Chondrocyte (in vitro differentiated cells): Measurements from ENCODE around the gene JPT2. TPM values are rescaled to one million over a fixed set of nuclear protein-coding genes. Genes with fewer than 3 reads are reported as not detected.
A peak's percentile ranks its signal among the peaks of the same experiment; 100 is the strongest.

Source experiments
- DNase-seq: peaks from one replicate; pipeline ENCODE4 v3.0.0; 2021; ENCODE audit warnings: mixed read lengths, low spot score
- H3K27ac Mint-ChIP-seq: one replicate; pipeline ENCODE4 v1.8.0; 2021; ENCODE audit warnings: mild to moderate bottlenecking, moderate library complexity, mixed read lengths; ENCODE audit not compliant: unreplicated experiment
- H3K27me3 Mint-ChIP-seq: 2 replicates; pipeline ENCODE4 v1.8.0; 2021; ENCODE audit warnings: low read depth, mixed read lengths
- H3K36me3 Mint-ChIP-seq: 2 replicates; pipeline ENCODE4 v1.8.0; 2021; ENCODE audit warnings: low read depth, mixed read lengths
- H3K4me1 Mint-ChIP-seq: 2 replicates; pipeline ENCODE4 v1.8.0; 2021; ENCODE audit warnings: low read depth, mild to moderate bottlenecking, mixed read lengths
- H3K4me3 Mint-ChIP-seq: one replicate; pipeline ENCODE4 v1.8.0; 2021; ENCODE audit warnings: mild to moderate bottlenecking, moderate library complexity, mixed read lengths; ENCODE audit not compliant: unreplicated experiment
- H3K9me3 Mint-ChIP-seq: 2 replicates; pipeline ENCODE4 v1.8.0; 2021; ENCODE audit warnings: low read depth, mixed read lengths
- total RNA-seq: library from RNA; stranded (reverse); gene quantifications from 3 replicates; pipeline ENCODE4 v1.2.1, GENCODE V29; 2021
- TF ChIP-seq, protein P1 (sequence below): fragments of 200-600 bp; sonication (generic); IDR thresholded peaks from 2 replicates; pipeline ENCODE4 v1.5.0; 2021; ENCODE audit warnings: antibody characterized with exemption, mild to moderate bottlenecking, moderate library complexity

Gene JPT2
- total RNA-seq, 1 donor from 2014 or later, result 63.0 TPM

DNA sequence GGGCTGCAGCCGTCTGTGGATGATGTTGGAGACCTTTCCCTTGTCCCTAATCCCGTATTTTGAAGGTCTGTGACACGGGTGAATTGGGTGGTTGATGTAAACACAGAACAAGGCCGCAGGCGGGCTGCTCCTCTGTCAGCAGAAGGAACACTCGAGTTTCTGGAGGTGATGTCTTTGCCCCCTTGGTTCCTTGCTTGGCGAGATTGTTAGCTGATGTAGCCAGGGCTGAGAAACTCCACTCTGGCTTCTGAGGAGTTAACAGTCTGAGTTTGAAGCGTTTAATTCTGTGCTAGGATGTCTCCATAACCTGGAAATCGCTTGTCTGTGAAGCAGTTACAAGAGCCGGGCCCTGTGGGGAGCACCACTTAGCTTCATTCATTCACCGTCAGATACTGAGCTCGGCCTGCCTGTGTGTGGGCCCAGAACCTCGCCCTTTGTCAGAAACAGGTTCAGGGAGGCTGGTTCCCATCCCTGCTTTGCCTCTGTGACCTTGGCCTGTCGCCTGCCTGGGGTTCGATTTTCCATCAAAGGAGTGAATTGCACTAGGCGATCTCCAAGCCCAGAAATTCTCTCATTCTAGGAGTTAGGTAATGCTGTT, 29.2 kb downstream of the JPT2 start:
- DNase-seq, result no peak
- Mint-ChIP-seq H3K36me3 (peaks cover 2% of the 10 kb centered on the region), H3K9me3 (no peaks in the 10 kb centered on the region), H3K4me3 (peak overlapping the region; percentile 87), H3K4me1 (peaks cover 39% of the 10 kb centered on the region), H3K27me3 (no peaks in the 10 kb centered on the region), H3K27ac (peak overlapping the region; percentile 96)
- TF ChIP-seq, protein P1, sequence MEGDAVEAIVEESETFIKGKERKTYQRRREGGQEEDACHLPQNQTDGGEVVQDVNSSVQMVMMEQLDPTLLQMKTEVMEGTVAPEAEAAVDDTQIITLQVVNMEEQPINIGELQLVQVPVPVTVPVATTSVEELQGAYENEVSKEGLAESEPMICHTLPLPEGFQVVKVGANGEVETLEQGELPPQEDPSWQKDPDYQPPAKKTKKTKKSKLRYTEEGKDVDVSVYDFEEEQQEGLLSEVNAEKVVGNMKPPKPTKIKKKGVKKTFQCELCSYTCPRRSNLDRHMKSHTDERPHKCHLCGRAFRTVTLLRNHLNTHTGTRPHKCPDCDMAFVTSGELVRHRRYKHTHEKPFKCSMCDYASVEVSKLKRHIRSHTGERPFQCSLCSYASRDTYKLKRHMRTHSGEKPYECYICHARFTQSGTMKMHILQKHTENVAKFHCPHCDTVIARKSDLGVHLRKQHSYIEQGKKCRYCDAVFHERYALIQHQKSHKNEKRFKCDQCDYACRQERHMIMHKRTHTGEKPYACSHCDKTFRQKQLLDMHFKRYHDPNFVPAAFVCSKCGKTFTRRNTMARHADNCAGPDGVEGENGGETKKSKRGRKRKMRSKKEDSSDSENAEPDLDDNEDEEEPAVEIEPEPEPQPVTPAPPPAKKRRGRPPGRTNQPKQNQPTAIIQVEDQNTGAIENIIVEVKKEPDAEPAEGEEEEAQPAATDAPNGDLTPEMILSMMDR, result peak; percentile 23

DNA sequence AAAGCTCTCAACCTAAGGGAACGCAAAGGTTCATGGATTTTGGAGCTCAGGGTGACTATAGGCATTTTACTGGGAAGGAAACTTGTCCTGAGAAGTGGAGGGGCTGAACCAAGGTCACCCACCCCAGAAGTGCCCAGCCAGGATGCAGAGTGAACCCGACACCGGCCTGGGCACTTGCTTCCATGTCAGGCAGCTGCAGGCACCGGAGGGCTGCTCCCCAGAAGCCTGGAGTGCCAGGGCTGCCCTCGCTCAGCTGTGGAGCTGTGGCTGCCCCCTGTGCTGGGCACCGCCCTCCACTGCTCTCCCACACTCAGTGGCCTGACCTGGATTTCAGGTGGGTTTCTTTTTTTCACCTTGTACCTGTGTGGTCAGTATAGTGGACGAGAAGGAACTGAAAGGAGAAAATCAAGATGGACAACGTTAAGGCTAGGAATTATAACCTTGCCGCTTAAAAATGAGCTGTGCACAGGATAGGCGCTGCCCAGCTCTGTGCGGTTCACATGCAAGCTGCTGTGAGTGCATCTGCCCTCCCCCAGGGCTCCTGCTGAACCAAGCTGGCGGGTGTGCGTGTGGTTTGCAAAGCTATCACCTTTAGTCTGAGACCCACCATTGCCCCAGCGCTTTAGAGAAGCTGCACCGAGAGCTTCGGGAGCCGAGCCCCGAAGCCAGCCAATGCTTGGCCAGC, 30.1 kb downstream of the JPT2 start:
- Mint-ChIP-seq H3K4me1 (peaks cover 44% of the 10 kb centered on the region), H3K27ac (peak overlapping the region; percentile 96), H3K36me3 (no peaks in the 10 kb centered on the region), H3K27me3 (no peaks in the 10 kb centered on the region), H3K9me3 (no peaks in the 10 kb centered on the region), H3K4me3 (peak overlapping the region; percentile 87)
- no peak for DNase-seq
- TF ChIP-seq, protein P1, result no peak

DNA sequence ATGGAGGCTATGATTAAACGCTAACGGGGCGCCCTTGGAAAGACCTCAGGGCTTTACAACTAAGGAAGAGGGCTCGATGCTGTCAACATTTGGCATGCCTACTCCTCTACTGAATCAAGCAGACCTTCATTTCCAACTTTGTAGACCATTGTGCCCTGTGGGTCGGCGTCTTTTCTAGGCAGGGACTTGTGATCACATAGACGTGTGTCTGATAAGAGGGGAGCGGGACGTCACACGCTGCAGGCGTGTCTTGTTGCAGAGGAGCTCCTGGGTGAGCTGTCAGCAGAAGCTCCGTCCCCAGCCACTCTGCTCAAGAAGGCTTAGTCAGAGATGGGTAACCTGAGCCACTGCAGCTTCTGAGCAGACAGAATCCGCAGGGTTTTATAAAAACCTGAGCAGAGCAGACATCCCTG, 30.7 kb downstream of the JPT2 start:
- Mint-ChIP-seq H3K27ac (peak overlapping the region; percentile 85), H3K4me1 (peaks cover 46% of the 10 kb centered on the region), H3K36me3 (no peaks in the 10 kb centered on the region), H3K4me3 (peak overlapping the region; percentile 38), H3K9me3 (no peaks in the 10 kb centered on the region), H3K27me3 (no peaks in the 10 kb centered on the region)
- TF ChIP-seq, protein P1, result no peak
- DNase-seq, result no peak

DNA sequence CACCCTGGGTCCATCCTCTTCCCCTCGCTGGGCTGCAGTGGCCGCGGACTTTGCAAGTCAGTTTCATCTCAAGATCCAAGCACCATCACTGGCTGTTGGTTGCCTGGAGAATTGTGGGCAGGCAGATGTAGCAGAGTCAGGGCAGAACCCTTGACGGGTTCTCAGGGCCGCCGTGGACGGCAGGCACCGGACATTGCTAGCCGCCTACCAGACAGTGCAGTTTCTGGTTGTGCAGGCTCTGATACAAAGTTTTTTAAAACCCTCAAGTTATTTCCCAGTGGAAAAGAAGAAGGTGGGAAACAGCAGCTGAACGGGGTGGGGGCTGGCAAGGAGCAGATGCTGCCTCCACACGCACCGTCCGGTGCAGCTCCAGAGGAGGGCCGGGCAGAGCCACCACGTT, 31.3 kb downstream of the JPT2 start:
- Mint-ChIP-seq H3K27ac (peak overlapping the region; percentile 34), H3K4me1 (peaks cover 45% of the 10 kb centered on the region), H3K27me3 (no peaks in the 10 kb centered on the region), H3K4me3 (no peak overlapping the region), H3K9me3 (no peaks in the 10 kb centered on the region), H3K36me3 (no peaks in the 10 kb centered on the region)
- TF ChIP-seq, protein P1, result no peak
- DNase-seq, result no peak

DNA sequence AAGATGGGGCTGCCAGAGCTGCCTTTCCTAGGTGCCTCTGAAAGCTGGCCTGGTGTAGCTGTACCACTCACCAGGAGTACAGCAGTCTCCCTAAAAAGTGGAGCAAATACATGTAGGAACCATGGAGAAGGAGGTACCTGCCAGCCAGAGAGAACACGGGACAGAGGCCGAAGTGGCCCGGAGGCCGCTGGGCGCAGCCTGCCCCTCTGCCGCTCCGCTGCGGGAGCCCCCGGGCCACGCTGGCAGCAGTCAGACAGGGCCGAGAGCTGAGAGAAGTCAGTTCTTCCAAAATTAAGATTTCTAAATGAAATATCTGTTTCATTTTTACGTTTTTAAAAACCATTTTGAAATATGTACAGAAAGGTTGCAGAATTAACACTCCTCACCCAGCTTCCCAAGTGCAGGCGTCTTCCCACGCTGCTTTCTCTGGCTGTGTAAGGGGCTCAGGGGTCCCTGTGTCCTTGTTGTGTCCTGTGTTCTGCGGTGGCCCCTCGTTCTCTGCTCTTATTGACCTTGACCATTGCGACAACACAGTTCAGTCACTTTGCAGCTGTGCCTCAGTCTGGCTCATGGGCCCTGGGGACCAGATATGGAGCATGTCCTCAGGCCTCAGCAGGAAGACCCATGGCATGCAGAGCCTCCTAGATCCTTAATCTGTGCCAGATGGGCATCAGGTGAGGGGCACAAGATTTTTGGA, 32.9 kb downstream of the JPT2 start:
- H3K36me3 Mint-ChIP-seq, result no peaks in the 10 kb centered on the region
- H3K27ac Mint-ChIP-seq, result no peak overlapping the region
- no peak overlapping the region for H3K4me3 Mint-ChIP-seq
- peaks cover 40% of the 10 kb centered on the region for H3K4me1 Mint-ChIP-seq
- no peak for DNase-seq
- TF ChIP-seq, protein P1, result no peak
- no peaks in the 10 kb centered on the region for H3K9me3 Mint-ChIP-seq
- no peaks in the 10 kb centered on the region for H3K27me3 Mint-ChIP-seq
